ENCODE data around the gene NOVA2. TPM values are rescaled to one million over a fixed set of nuclear protein-coding genes. Genes with fewer than 3 reads are reported as not detected.
A peak's percentile ranks its signal among the peaks of the same experiment; 100 is the strongest.

NOVA2 gene
- polyA plus RNA-seq, 3 donors: not detected

DNA sequence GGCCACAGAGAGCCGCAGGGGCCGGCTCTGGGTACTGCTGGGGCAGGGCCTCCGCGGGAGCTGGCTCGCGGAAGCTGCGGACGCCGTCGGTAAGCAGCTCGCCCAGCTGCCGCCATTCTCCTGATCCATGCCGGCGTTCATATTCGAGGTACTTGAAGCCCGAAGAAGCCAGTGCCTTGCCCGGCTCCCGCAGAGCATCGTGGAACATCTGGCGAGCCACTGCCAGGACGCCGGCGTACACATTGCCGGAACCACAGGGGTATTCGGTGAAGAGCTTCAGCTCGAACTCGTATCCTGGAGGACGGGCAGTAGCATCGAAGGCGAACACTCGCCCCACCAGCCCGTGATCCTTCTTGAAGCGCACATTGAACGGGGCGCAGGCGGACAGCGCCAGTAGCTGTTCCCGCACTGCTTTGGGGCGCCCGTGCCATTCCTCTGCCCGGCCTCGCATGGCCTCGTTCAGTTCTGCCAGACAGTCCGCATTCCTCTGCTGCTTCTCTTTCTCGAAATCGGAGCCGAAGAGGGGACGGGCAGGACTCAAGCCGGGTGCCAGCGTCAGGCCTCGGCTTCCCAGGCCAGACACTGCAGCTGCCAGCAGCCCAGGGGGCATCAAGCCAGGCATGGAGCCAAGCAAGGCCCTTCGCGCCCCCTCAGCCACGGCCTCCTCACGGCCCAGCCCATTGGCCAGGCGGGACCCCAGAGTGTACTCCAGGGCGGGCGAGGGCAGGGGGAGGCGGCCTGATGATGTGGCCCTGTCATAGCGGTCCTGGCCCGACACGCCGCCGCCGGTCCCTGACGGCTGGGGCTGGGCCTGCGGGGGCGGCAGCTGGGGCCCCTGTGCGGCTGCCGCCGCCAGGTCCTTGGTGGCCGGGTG is 88.7 kb downstream of the NOVA2 start:
- Histone ChIP-seq H3K4me1 (ENCODE audit: control insufficient read depth in 1 of 2, insufficient read depth in 2 of 2, low read length in 2 of 2) (peaks cover 30 to 42% of the 10 kb centered on the region in 2 donors), H3K27ac (ENCODE audit: low read depth in 1 of 2, low read length in 2 of 2) (peak overlapping the region in 1 of 2 donors; percentile 68), H3K9me3 (replicated peaks in 1 of 2; ENCODE audit: control insufficient read depth in 1 of 2, insufficient read depth in 1 of 2, low read length in 2 of 2) (no peaks in the 10 kb centered on the region), H3K79me2 (ENCODE audit: insufficient read depth, low read length) (peaks cover 13% of the 10 kb centered on the region), H2AFZ (ENCODE audit: insufficient read depth, low read depth, low read length, poor library complexity, severe bottlenecking) (peak overlapping the region; percentile 99), H3K4me2 (replicated peaks; ENCODE audit: extremely low read depth, low read length, poor library complexity, severe bottlenecking) (peak overlapping the region; percentile 100), H3K9ac (ENCODE audit: insufficient read depth, low read length, poor library complexity, severe bottlenecking) (peak overlapping the region; percentile 78), H3K27me3 (ENCODE audit: control insufficient read depth in 2 of 2, insufficient read depth in 2 of 2, low read length in 2 of 2) (peaks cover 0 to 16% of the 10 kb centered on the region in 2 donors), H4K20me1 (ENCODE audit: insufficient read depth, low read length) (peaks cover 29% of the 10 kb centered on the region), H3K4me3 (replicated peaks in 1 of 3; ENCODE audit: low read depth in 2 of 3, low read length in 3 of 3) (peak overlapping the region; percentile 63 to 89 (median 83)), H3K36me3 (replicated peaks in 1 of 2; ENCODE audit: control insufficient read depth in 1 of 2, insufficient read depth in 2 of 2, low read length in 2 of 2) (peaks cover under 1 to 2% of the 10 kb centered on the region in 2 donors)
- Mint-ChIP-seq H3K4me3 (peak overlapping the region; percentile 46 to 51), H3K4me1 (peaks cover 19% of the 10 kb centered on the region), H3K36me3 (peaks cover 0 to 3% of the 10 kb centered on the region in 2 donors), H3K27ac (peak overlapping the region in 1 of 7 donors; percentile 57), H3K27me3 (ENCODE audit: low read depth in 3 of 3) (peaks cover 6 to 11% (median 9%) of the 10 kb centered on the region in 3 donors), H3K9me3 (peaks cover 0 to 3% (median 0%) of the 10 kb centered on the region in 7 donors)
- intact Hi-C loops (cut with micrococcal nuclease): loop anchor here (5.0 kb wide), 2 partner anchors 68 to 153 kb away; partner anchors contain the start of genes RSPH6A (in 2 of the 2), FBXO46 (in 1 of the 2) and MEIOSIN (in 1 of the 2)
- DNase-seq: no peak
- TF ChIP-seq, protein P1, sequence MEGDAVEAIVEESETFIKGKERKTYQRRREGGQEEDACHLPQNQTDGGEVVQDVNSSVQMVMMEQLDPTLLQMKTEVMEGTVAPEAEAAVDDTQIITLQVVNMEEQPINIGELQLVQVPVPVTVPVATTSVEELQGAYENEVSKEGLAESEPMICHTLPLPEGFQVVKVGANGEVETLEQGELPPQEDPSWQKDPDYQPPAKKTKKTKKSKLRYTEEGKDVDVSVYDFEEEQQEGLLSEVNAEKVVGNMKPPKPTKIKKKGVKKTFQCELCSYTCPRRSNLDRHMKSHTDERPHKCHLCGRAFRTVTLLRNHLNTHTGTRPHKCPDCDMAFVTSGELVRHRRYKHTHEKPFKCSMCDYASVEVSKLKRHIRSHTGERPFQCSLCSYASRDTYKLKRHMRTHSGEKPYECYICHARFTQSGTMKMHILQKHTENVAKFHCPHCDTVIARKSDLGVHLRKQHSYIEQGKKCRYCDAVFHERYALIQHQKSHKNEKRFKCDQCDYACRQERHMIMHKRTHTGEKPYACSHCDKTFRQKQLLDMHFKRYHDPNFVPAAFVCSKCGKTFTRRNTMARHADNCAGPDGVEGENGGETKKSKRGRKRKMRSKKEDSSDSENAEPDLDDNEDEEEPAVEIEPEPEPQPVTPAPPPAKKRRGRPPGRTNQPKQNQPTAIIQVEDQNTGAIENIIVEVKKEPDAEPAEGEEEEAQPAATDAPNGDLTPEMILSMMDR (IDR thresholded peaks at IDR 0.05): no peak
- 74% methylated on average over 72 of the region's 72 CpGs for WGBS (ENCODE audit: insufficient coverage)

DNA sequence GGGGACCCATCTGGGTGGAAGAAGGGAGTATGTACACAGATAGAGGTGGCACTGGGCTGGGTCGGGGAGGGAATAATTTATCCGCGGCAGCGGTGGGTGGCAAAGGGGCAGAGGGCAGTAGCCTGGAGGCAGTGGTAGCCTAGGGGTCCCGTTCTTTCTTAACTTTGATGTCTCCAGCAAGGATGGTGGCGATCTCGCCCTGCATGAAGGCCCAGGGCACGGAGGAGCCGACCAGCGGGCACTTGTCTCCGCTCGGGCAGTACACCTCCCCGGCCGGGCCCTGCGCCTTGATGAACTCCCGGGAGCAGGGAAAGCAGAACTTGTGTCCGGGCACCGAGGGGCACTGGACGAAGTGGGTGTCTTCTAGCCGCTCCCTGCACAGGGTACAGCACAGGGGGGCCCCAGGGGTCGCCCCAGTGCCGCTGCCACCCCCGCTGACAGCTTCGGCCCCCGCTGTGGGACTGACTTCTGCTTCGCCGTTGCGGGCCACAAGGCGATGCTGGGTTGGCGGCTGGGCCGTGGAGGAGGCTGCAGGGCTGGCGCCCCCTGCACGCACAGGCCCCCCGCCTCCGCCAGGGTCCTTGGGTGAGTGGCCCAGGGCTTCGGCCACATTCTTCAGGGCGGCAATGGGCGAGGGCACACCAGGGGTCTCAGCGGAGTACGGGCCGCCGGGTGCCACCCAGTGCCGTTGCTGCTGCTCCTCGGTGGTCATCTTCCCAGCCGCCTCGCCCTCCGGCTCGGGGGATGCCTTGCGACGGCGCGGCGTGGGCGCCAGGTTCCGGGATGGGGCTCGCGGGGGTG is 89.6 kb downstream of the NOVA2 start:
- peaks cover 13% of the 10 kb centered on the region for H3K79me2 ChIP-seq (ENCODE audit: insufficient read depth, low read length)
- H3K4me3 ChIP-seq (replicated peaks in 1 of 3; ENCODE audit: low read depth in 2 of 3, low read length in 3 of 3): no peak overlapping the region
- H3K4me2 ChIP-seq (replicated peaks; ENCODE audit: extremely low read depth, low read length, poor library complexity, severe bottlenecking): no peak overlapping the region
- H3K27ac ChIP-seq (ENCODE audit: low read depth in 1 of 2, low read length in 2 of 2): no peak overlapping the region
- no peak for DNase-seq
- peaks cover 30 to 42% of the 10 kb centered on the region in 2 donors for H3K4me1 ChIP-seq (ENCODE audit: control insufficient read depth in 1 of 2, insufficient read depth in 2 of 2, low read length in 2 of 2)
- H3K27ac Mint-ChIP-seq: peak overlapping the region in 2 of 7 donors; percentile 53 to 68
- H3K9me3 Mint-ChIP-seq: peaks cover 0 to 3% (median 0%) of the 10 kb centered on the region in 7 donors
- H3K36me3 ChIP-seq (replicated peaks in 1 of 2; ENCODE audit: control insufficient read depth in 1 of 2, insufficient read depth in 2 of 2, low read length in 2 of 2): no peaks in the 10 kb centered on the region
- WGBS (ENCODE audit: insufficient coverage): 94% methylated on average over 55 of the region's 57 CpGs
- peaks cover 10 to 18% (median 14%) of the 10 kb centered on the region in 3 donors for H3K27me3 Mint-ChIP-seq (ENCODE audit: low read depth in 3 of 3)
- H3K27me3 ChIP-seq (ENCODE audit: control insufficient read depth in 2 of 2, insufficient read depth in 2 of 2, low read length in 2 of 2): peaks cover 0 to 23% of the 10 kb centered on the region in 2 donors
- peaks cover 29% of the 10 kb centered on the region for H4K20me1 ChIP-seq (ENCODE audit: insufficient read depth, low read length)
- H3K9ac ChIP-seq (ENCODE audit: insufficient read depth, low read length, poor library complexity, severe bottlenecking): no peak overlapping the region
- no peaks in the 10 kb centered on the region for H3K9me3 ChIP-seq (replicated peaks in 1 of 2; ENCODE audit: control insufficient read depth in 1 of 2, insufficient read depth in 1 of 2, low read length in 2 of 2)
- H2AFZ ChIP-seq (ENCODE audit: insufficient read depth, low read depth, low read length, poor library complexity, severe bottlenecking): no peak overlapping the region
- intact Hi-C loops (cut with micrococcal nuclease): loop anchor here (5.0 kb wide), 1 partner anchor 67 kb away; the partner anchor contains the start of gene RSPH6A (in 2 of the 2)
- no peak overlapping the region for H3K4me3 Mint-ChIP-seq
- H3K4me1 Mint-ChIP-seq: peaks cover 19% of the 10 kb centered on the region
- TF ChIP-seq, protein P1 (IDR thresholded peaks at IDR 0.05): no peak
- no peaks in the 10 kb centered on the region for H3K36me3 Mint-ChIP-seq

All from CD14-positive monocyte (primary cell).